BJ (cell line): ENCODE data around the gene ZNF182. TPM values are rescaled to one million over a fixed set of nuclear protein-coding genes. Genes with fewer than 3 reads are reported as not detected.
"Not testable (repeated sequence)": the region's sequence is repeated elsewhere in the genome, so short reads cannot be mapped to it uniquely, and the experiment has no call there.

Experiments used
- CTCF ChIA-PET: fragments of 350-600 bp; formaldehyde crosslinking; extraction: SDS; loops from one replicate; lab custom pipeline; 2021; ENCODE audit warnings: antibody characterized with exemption, inconsistent platforms; lab: Yijun Ruan, JAX
- POLR2A ChIA-PET: fragments of 300-600 bp; sonication (Branson Sonifier 250); formaldehyde crosslinking; extraction: SDS; loops from one replicate; lab custom pipeline; 2021; ENCODE audit warnings: antibody characterized with exemption; lab: Charles Lee
- DNase-seq: peaks from one replicate; pipeline ENCODE4 v3.0.0-alpha.2; 2011; ENCODE audit warnings: low read depth
- H3K27me3 ChIP-seq: 2 replicates; pipeline ENCODE4 v1.6.0; 2011; ENCODE audit warnings: low read length; ENCODE audit not compliant: control insufficient read depth, insufficient read depth
- H3K36me3 ChIP-seq: 2 replicates; pipeline ENCODE4 v1.5.1; 2011; ENCODE audit warnings: low read length; ENCODE audit not compliant: control insufficient read depth, insufficient read depth
- H3K4me3 ChIP-seq: 2 replicates; pipeline ENCODE4 v1.5.1; 2011; ENCODE audit warnings: low read depth, mild to moderate bottlenecking, control low read depth, low read length
- polyA plus RNA-seq: library from polyadenylated mRNA; depleted of rRNA; stranded (reverse); fragments of >200 nt; gene quantifications from 2 replicates; pipeline ENCODE4 v1.2.3, GENCODE V29; 2011
- TF ChIP-seq, protein P1 (sequence below): IDR thresholded peaks from 2 replicates; pipeline ENCODE4 v1.5.1; 2011; ENCODE audit warnings: low read depth, mild to moderate bottlenecking, control low read depth, inconsistent platforms, low read length, moderate library complexity; ENCODE audit not compliant: insufficient read depth

The ZNF182 gene
- polyA plus RNA-seq, 1 experiment, result 1.4 TPM

DNA sequence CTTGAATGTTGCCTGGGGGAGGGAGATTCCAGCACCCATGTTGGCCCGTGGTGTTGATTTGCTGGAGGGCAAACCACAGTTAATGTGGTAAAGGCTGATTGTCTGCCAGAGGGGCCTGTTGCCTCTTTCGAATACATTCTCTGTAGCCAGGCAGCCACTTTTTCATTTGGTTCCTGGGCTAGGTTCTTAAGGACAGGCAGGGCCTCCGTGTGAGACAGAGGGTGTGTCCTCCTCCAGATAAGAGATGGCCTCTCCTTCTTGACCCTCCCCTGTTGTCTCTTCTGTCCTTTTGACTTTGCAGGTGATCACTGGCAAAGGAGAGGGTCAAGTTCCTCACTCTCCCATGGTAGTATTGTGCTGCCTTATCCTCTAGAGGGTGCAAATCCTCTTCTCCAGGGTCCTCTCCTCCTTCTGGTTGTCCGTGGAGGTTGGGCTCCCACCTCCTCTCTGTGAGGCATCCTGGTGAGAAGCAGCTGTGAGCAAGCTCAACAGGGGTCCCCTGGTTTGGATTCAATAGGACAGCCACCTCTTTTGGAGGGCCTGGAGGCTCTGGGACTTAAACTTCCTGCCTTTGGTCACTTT lies 44.9 kb downstream of the ZNF182 start:
- H3K36me3 ChIP-seq, result no peaks in the 10 kb centered on the region
- no peaks in the 10 kb centered on the region for H3K27me3 ChIP-seq
- DNase-seq, result no peak
- ChIA-PET CTCF (interaction anchor here (0.7 to 0.8 kb wide), 2 partner anchors 20 to 108 kb away, joined by 3 read pairs; no protein-coding TSS in a partner anchor), POLR2A (no interaction called here)
- TF ChIP-seq, protein P1, sequence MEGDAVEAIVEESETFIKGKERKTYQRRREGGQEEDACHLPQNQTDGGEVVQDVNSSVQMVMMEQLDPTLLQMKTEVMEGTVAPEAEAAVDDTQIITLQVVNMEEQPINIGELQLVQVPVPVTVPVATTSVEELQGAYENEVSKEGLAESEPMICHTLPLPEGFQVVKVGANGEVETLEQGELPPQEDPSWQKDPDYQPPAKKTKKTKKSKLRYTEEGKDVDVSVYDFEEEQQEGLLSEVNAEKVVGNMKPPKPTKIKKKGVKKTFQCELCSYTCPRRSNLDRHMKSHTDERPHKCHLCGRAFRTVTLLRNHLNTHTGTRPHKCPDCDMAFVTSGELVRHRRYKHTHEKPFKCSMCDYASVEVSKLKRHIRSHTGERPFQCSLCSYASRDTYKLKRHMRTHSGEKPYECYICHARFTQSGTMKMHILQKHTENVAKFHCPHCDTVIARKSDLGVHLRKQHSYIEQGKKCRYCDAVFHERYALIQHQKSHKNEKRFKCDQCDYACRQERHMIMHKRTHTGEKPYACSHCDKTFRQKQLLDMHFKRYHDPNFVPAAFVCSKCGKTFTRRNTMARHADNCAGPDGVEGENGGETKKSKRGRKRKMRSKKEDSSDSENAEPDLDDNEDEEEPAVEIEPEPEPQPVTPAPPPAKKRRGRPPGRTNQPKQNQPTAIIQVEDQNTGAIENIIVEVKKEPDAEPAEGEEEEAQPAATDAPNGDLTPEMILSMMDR, result peak; percentile 25
- no peak overlapping the region for H3K4me3 ChIP-seq

DNA sequence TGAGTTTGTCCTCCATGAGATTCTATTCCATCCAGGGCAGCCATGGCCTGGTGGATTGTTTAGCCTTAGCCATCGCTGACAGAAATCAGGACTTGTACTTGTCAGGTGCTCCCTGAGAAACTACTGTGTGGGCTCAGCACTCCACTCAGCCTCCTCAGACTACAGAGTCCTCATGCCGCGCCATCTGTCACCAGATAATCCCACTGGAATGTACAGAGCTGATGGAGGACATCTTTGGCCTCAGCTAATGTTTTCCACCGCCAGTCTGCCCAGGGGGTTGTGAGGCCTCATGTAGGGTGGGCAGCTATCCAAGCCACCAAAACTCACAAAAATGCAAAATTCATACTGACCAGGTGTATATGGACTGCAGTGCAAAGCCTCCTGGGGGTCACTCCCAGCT lies 45.6 kb downstream of the ZNF182 start:
- H3K36me3 ChIP-seq, H3K27me3 ChIP-seq, DNase-seq, POLR2A ChIA-PET, H3K4me3 ChIP-seq: not testable (repeated sequence)
- CTCF ChIA-PET, result interaction anchor here (0.7 kb wide), 1 partner anchor 108 kb away, joined by 3 read pairs; no protein-coding TSS in a partner anchor

DNA sequence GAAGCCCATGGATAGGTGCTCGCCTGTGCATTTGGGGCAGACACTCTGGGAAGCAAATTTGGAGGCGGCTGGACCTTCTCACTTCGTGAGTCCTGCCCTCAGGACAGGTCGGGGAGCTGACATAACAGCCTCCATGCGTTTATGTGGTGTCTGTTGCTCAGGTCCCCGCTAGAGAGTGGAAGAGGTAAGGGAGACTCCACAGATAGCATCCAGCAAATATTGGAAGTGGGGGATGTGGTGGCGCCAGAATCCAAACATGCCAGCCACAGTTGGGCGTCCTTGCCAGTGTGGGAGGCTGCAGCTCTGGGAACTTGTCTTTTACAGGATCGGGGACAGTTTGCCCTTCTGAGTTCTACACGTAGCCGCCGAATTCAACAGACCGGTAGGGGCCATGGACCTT lies 47.8 kb downstream of the ZNF182 start:
- Histone ChIP-seq H3K36me3 (no peaks in the 10 kb centered on the region), H3K4me3 (no peak overlapping the region), H3K27me3 (no peaks in the 10 kb centered on the region)
- POLR2A ChIA-PET, result no interaction called here
- TF ChIP-seq, protein P1, result no peak
- CTCF ChIA-PET, result no interaction called here
- no peak for DNase-seq

DNA sequence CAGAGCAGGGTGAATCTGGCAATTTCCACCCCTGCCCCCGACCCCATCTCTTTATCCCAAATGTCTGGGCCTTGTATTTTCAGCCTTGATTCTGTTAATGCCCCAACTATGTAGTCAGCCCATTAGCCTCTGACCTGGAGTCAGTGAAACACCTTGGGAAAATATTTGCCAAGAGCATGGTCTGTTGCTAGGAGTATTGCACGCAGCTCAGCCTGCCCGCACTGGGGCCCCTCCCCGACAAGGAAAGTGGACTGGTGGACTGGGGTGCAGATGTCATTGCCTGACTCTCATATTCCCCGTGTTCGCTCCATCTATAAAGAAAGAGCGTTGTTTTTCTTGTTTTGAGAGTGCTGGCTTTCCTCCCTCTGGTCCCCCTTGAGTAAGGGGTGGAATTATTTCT lies 48.5 kb downstream of the ZNF182 start:
- DNase-seq, CTCF ChIA-PET, H3K27me3 ChIP-seq, H3K36me3 ChIP-seq, H3K4me3 ChIP-seq, POLR2A ChIA-PET: not testable (repeated sequence)

DNA sequence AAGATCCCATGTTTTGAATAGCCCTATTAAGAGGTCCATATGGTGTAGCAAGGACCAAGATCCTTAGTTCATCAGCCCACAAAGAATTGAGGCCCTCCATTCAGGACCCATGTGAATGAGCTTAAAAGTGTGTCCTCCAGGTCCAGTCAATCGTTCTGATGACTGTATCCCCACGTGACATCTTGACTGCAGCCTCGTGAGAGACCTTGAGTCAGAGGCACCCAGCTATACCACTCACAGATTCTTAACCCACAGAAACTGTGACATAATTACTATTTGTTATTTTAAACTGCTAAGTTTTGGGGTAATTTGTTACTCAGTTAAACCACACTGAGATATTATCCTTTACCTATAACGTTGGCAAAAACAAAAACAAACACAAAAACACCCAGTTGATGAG lies 62.4 kb downstream of the ZNF182 start:
- no peak overlapping the region for H3K4me3 ChIP-seq
- ChIA-PET CTCF (no interaction called here), POLR2A (no interaction called here)
- no peaks in the 10 kb centered on the region for H3K27me3 ChIP-seq
- TF ChIP-seq, protein P1, result no peak
- no peaks in the 10 kb centered on the region for H3K36me3 ChIP-seq
- DNase-seq, result no peak

DNA sequence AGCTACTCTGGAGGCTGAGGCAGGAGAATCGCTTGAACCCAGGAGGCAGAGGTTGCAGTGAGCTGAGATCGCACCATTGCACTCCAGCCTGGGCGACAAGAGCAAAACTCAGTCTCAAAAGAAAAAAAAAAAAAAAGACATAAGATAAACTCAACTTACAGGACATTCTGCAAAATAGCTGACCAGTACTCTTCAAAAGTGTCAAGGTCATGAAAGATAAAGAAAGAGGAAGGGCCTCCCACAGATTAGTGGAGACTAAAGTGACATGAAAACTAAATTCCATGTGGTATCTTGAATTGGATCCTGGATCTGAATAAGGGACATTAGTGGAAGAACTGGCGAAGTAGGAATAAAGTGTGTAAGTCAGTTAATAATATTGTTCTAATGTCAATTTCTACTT lies 63.3 kb downstream of the ZNF182 start:
- no peak for DNase-seq
- CTCF ChIA-PET, result no interaction called here
- POLR2A ChIA-PET, result no interaction called here
- Histone ChIP-seq H3K4me3 (no peak overlapping the region), H3K36me3 (no peaks in the 10 kb centered on the region), H3K27me3 (no peaks in the 10 kb centered on the region)
- TF ChIP-seq, protein P1, result no peak
